SK-N-SH treated with all-trans-retinoic acid at 6 μM for 48 hours (cell line): Measurements from ENCODE around the gene AFAP1.

Experiments used
- BACH2 ChIP-seq: fragments of 250-450 bp; sonication (Bioruptor Pico); IDR thresholded peaks from 2 replicates; pipeline ENCODE4 v1.9.0; 2021; ENCODE audit warnings: mild to moderate bottlenecking, borderline replicate concordance
- CREB5 ChIP-seq: fragments of 250-450 bp; sonication (Bioruptor Pico); IDR thresholded peaks from 2 replicates; pipeline ENCODE4 v1.5.1; 2020; ENCODE audit warnings: low read depth, mild to moderate bottlenecking, moderate library complexity
- ESRRG ChIP-seq: fragments of 250-450 bp; sonication (Bioruptor Pico); IDR thresholded peaks from 2 replicates; pipeline ENCODE4 v1.6.1; 2021; ENCODE audit warnings: mild to moderate bottlenecking
- TCF4 ChIP-seq: fragments of 250-450 bp; sonication (Bioruptor Pico); IDR thresholded peaks from 2 replicates; pipeline ENCODE4 v1.8.0; 2021; ENCODE audit warnings: mild to moderate bottlenecking, moderate library complexity, borderline replicate concordance
- TOX ChIP-seq: fragments of 250-450 bp; sonication (Bioruptor Pico); IDR thresholded peaks from 2 replicates; pipeline ENCODE4 v1.8.0; 2021; ENCODE audit warnings: mild to moderate bottlenecking, moderate library complexity, borderline replicate concordance
- ZFP3 ChIP-seq: fragments of 250-450 bp; sonication (Bioruptor Pico); IDR thresholded peaks from 2 replicates; pipeline ENCODE4 v1.5.0; 2020; ENCODE audit warnings: mild to moderate bottlenecking, moderate library complexity
- ZNF70 ChIP-seq: fragments of 450-650 bp; formaldehyde crosslinking; IDR thresholded peaks from 2 replicates; pipeline ENCODE4 v1.5.0; 2020; ENCODE audit warnings: mild to moderate bottlenecking, moderate library complexity
- TF ChIP-seq, protein P1 (sequence below): fragments of 250-450 bp; sonication (Bioruptor Pico); IDR thresholded peaks from 2 replicates; pipeline ENCODE4 v1.8.0; 2020; ENCODE audit warnings: mild to moderate bottlenecking, moderate library complexity, borderline replicate concordance
- TF ChIP-seq, protein P2 (sequence below): fragments of 250-450 bp; sonication (Bioruptor Pico); IDR thresholded peaks from 2 replicates; pipeline ENCODE4 v1.5.1; 2021; ENCODE audit warnings: mild to moderate bottlenecking, moderate library complexity

DNA sequence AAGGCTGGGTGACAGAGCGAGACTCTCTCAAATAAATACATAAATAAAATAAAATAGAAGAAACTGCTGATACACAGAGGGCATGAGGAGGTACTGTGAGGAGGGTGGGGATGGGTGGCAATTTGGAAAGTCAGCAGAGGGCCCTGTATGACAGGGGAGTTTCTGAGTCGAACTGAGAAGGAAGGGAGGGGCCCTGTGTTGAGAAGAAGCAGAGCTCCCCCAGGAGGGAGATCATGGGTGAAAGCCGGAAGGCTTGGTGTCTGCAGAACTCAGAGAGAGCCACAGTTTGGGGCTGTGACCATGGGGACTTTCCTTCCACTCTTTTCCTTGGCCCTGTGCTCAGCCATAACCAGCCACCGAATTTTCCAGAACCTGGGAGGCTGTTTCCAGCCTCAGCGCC lies 24.8 kb upstream of the AFAP1 start:
- TF ChIP-seq, protein P1, sequence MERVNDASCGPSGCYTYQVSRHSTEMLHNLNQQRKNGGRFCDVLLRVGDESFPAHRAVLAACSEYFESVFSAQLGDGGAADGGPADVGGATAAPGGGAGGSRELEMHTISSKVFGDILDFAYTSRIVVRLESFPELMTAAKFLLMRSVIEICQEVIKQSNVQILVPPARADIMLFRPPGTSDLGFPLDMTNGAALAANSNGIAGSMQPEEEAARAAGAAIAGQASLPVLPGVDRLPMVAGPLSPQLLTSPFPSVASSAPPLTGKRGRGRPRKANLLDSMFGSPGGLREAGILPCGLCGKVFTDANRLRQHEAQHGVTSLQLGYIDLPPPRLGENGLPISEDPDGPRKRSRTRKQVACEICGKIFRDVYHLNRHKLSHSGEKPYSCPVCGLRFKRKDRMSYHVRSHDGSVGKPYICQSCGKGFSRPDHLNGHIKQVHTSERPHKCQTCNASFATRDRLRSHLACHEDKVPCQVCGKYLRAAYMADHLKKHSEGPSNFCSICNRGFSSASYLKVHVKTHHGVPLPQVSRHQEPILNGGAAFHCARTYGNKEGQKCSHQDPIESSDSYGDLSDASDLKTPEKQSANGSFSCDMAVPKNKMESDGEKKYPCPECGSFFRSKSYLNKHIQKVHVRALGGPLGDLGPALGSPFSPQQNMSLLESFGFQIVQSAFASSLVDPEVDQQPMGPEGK (CRISPR knock-in tag): no peak
- TF ChIP-seq, protein P2, sequence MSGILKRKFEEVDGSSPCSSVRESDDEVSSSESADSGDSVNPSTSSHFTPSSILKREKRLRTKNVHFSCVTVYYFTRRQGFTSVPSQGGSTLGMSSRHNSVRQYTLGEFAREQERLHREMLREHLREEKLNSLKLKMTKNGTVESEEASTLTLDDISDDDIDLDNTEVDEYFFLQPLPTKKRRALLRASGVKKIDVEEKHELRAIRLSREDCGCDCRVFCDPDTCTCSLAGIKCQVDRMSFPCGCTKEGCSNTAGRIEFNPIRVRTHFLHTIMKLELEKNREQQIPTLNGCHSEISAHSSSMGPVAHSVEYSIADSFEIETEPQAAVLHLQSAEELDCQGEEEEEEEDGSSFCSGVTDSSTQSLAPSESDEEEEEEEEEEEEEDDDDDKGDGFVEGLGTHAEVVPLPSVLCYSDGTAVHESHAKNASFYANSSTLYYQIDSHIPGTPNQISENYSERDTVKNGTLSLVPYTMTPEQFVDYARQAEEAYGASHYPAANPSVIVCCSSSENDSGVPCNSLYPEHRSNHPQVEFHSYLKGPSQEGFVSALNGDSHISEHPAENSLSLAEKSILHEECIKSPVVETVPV (CRISPR knock-in tag): no peak
- TF ChIP-seq TCF4 (CRISPR knock-in tag) (no peak), CREB5 (CRISPR knock-in tag) (no peak), ESRRG (CRISPR knock-in tag) (no peak), BACH2 (CRISPR knock-in tag) (no peak), ZNF70 (CRISPR knock-in tag) (no peak), ZFP3 (CRISPR knock-in tag) (no peak), TOX (CRISPR knock-in tag) (no peak)
